ENCODE measurements around the gene SPATA22. TPM values are rescaled to one million over a fixed set of nuclear protein-coding genes. Genes with fewer than 3 reads are reported as not detected.
A peak's percentile ranks its signal among the peaks of the same experiment; 100 is the strongest.
"Not testable (repeated sequence)": the region's sequence is repeated elsewhere in the genome, so short reads cannot be mapped to it uniquely, and the experiment has no call there.

SPATA22 gene
- total RNA-seq, 4 donors from 2014 or later = 0.40 to 0.67 TPM; not detected in 2

DNA sequence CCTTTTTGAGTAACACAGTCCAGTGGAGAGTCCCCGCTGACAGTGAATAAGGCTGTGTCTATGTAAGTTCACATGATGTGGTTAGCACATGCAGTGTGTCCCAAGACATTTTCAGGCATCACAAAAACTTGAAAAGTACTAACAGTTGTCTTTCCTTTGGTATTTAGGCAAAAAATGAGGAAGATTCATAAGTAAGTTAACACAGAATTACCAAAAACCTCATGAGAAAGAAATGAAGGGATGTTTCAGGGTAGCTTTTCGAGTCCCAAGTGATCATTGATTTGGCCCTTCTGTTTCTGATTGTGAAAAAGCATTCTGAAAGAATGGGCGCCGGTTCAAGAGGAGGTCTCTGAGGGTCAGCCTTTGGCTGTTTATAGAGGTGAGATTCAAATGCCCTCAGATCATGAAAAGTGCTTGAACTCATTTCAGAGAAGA lies 3.6 kb upstream of the SPATA22 start:
- Histone ChIP-seq H3K36me3 (no peaks in the 10 kb centered on the region), H3K27me3 (no peaks in the 10 kb centered on the region), H3K27ac (peak overlapping the region in 1 of 3 donors; percentile 39), H3K4me3 (replicated peaks in 1 of 3) (no peak overlapping the region), H3K4me1 (peaks cover 3 to 4% of the 10 kb centered on the region in 2 donors), H3K9me3 (no peaks in the 10 kb centered on the region)
- DNase-seq = no peak
- 65 to 70% methylated on average over 4 of the region's 4 CpGs for WGBS, 2 donors
- intact Hi-C loops (cut with DNase I) = no loop called here
- TF ChIP-seq, protein P1, sequence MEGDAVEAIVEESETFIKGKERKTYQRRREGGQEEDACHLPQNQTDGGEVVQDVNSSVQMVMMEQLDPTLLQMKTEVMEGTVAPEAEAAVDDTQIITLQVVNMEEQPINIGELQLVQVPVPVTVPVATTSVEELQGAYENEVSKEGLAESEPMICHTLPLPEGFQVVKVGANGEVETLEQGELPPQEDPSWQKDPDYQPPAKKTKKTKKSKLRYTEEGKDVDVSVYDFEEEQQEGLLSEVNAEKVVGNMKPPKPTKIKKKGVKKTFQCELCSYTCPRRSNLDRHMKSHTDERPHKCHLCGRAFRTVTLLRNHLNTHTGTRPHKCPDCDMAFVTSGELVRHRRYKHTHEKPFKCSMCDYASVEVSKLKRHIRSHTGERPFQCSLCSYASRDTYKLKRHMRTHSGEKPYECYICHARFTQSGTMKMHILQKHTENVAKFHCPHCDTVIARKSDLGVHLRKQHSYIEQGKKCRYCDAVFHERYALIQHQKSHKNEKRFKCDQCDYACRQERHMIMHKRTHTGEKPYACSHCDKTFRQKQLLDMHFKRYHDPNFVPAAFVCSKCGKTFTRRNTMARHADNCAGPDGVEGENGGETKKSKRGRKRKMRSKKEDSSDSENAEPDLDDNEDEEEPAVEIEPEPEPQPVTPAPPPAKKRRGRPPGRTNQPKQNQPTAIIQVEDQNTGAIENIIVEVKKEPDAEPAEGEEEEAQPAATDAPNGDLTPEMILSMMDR (IDR thresholded peaks at IDR 0.05) = no peak
- no peak for TF ChIP-seq POLR2A (IDR thresholded peaks at IDR 0.05)

DNA sequence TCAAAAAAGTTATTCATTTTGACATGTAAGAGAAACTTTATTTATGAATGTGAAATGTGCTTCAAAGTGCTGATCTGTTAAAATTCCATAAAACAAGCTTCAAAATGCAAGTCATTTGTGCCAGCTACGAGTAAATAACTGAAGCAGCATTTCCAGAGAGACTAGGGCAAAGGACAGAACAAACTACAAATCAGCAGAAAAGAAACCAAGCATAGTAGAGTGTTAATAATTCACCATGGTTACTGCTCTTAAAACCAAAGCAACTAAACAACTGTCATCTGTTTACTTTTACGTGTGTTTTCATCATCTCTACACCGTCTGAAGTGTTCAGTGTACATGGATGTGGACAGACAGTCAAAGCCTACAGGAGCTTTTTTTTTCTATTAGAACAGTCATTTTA lies 2.6 kb upstream of the SPATA22 start:
- Histone ChIP-seq H3K27me3 (no peaks in the 10 kb centered on the region), H3K4me1 (peaks cover 3 to 4% of the 10 kb centered on the region in 2 donors), H3K9me3 (no peaks in the 10 kb centered on the region), H3K36me3 (no peaks in the 10 kb centered on the region), H3K4me3 (replicated peaks in 1 of 3) (no peak overlapping the region), H3K27ac (peak overlapping the region in 1 of 3 donors; percentile 19)
- 24 to 25% methylated on average over 3 of the region's 3 CpGs for WGBS, 2 donors
- no peak for DNase-seq
- intact Hi-C loops (cut with DNase I) = no loop called here
- no peak for TF ChIP-seq POLR2A (IDR thresholded peaks at IDR 0.05)
- TF ChIP-seq, protein P1 (IDR thresholded peaks at IDR 0.05) = no peak

DNA sequence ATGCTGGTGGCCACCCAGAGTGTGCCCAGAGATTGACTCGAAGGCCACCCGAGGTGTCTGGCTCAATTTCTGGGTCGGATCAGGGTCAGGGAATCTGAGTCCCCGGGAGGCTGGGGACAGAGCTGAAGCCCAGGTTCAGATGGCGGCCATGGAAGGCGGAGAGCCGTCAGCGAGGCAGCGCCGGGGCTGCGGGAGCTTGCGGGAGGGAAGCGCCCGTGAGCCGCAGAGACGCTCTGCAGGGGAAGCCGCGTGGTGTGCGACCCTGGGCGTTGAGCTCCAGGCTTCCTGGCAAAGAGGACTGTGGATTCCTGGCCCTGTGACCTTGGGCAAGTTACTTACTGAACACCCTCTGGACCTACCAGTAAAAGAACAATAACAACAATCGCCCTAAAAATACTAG lies 518 bp upstream of the SPATA22 start:
- intact Hi-C loops (cut with DNase I) = no loop called here
- H3K4me1 ChIP-seq = peaks cover 3 to 4% of the 10 kb centered on the region in 2 donors
- TF ChIP-seq, protein P1 (IDR thresholded peaks at IDR 0.05) = no peak
- no peak for TF ChIP-seq POLR2A (IDR thresholded peaks at IDR 0.05)

DNA sequence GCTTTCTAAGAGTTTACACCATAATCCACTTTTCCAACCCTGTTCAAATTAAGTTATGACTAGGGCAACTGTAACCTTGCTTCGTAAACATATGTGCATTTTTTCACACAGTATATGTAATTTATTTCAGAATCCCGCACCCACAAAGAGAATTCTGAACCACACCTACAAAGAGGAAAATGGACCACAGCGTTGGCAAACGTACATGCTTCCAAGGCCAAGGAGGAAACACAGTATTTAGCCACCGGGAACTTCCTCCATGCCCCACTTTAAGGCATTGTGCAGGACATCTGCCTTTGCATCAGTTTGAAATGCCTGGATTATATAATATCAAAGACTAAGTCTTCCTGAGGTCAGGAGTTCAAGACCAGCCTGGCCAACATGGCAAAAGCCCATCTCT lies 2.1 kb downstream of the SPATA22 start:
- TF ChIP-seq, protein P1 (IDR thresholded peaks at IDR 0.05) = no peak
- no peak for TF ChIP-seq POLR2A (IDR thresholded peaks at IDR 0.05)
- DNase-seq = no peak
- no peak overlapping the region for H3K4me3 ChIP-seq (replicated peaks in 1 of 3)
- H3K36me3 ChIP-seq = no peaks in the 10 kb centered on the region
- no peaks in the 10 kb centered on the region for H3K27me3 ChIP-seq
- intact Hi-C loops (cut with DNase I) = no loop called here
- H3K9me3 ChIP-seq = no peaks in the 10 kb centered on the region
- 73 to 76% methylated on average over 5 of the region's 5 CpGs for WGBS, 2 donors
- peaks cover 2 to 3% of the 10 kb centered on the region in 2 donors for H3K4me1 ChIP-seq
- H3K27ac ChIP-seq = no peak overlapping the region

More for the DNA sequence above, 518 bp upstream of the SPATA22 start:
- Histone ChIP-seq H3K27ac (no peak overlapping the region), H3K9me3 (no peaks in the 10 kb centered on the region), H3K4me3 (replicated peaks in 1 of 3) (no peak overlapping the region), H3K27me3 (no peaks in the 10 kb centered on the region), H3K36me3 (no peaks in the 10 kb centered on the region)
- no peak for DNase-seq
- WGBS, 2 donors = 94 to 96% methylated on average over 19 to 21 of the region's 21 CpGs

DNA sequence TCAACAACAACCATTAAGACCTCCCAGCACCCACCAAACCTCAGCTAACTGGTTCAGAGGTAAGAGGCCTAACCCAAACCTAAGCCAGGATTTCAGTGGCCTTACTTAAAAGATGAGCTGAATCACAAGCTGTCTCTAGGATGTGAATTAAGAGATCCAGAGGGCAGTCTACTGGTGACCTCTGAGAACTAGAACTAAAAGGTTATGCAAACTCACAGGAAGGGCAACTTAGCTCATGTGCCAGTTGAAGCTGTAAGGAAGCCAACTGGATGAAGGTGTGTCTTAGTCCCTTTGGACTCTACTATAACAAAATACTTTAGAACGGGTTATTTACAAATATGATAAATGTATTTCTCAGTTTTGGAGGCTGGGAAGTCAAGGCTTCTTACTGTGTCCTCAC lies 5.3 kb downstream of the SPATA22 start:
- H3K9me3 ChIP-seq; DNase-seq; intact Hi-C loops (cut with DNase I); H3K36me3 ChIP-seq; H3K27ac ChIP-seq; H3K4me1 ChIP-seq; H3K27me3 ChIP-seq; H3K4me3 ChIP-seq (replicated peaks in 1 of 3): not testable (repeated sequence)
- WGBS, 2 donors = 84 to 90% methylated on average over 1 of the region's 1 CpG
